CD4-positive, alpha-beta T cell treated with Interleukin-17A for 1 hour (primary cell): ENCODE results near the gene FAM210A.
A peak's percentile ranks its signal among the peaks of the same experiment; 100 is the strongest.

Experiments used
- DNase-seq: peaks from one replicate; pipeline ENCODE4 v3.0.0-alpha.2; 2020

The FAM210A gene

GRCh38 chr18:13620818-13621445 lies 105.4 kb downstream of the FAM210A start:
- DNase-seq = no peak

GRCh38 chr18:13620206-13620672 lies 106.1 kb downstream of the FAM210A start:
- DNase-seq = no peak

- no peak for DNase-seq
Observed at GRCh38 chr18:13619505-13620205, 106.7 kb downstream of the FAM210A start.

GRCh38 chr18:13618760-13619438 lies 107.5 kb downstream of the FAM210A start:
- no peak for DNase-seq

GRCh38 chr18:13617826-13618515 lies 108.4 kb downstream of the FAM210A start:
- DNase-seq = no peak

- DNase-seq = no peak
Observed at GRCh38 chr18:13616525-13617035, 109.8 kb downstream of the FAM210A start.

- no peak for DNase-seq
Observed at GRCh38 chr18:13616041-13616440, 110.3 kb downstream of the FAM210A start.

GRCh38 chr18:13615432-13615861 lies 110.9 kb downstream of the FAM210A start:
- DNase-seq = peak; percentile 42

- DNase-seq = peak; percentile 55
Observed at GRCh38 chr18:13614641-13615288, 111.6 kb downstream of the FAM210A start.

GRCh38 chr18:13613591-13614501 lies 112.5 kb downstream of the FAM210A start:
- DNase-seq = peak; percentile 29
